Superior temporal gyrus (tissue), 1 donor: ENCODE results near the gene MAPK7.
A peak's percentile ranks its signal among the peaks of the same experiment; 100 is the strongest.

ENCODE experiments used
- DNase-seq: peaks from one replicate; pipeline ENCODE4 v3.0.0-alpha.2; 2016; ENCODE audit errors: extremely low spot score

The MAPK7 gene

GRCh38 chr17:19399750-19400450, 21.6 kb downstream of the MAPK7 start:
- DNase-seq = no peak

DNA sequence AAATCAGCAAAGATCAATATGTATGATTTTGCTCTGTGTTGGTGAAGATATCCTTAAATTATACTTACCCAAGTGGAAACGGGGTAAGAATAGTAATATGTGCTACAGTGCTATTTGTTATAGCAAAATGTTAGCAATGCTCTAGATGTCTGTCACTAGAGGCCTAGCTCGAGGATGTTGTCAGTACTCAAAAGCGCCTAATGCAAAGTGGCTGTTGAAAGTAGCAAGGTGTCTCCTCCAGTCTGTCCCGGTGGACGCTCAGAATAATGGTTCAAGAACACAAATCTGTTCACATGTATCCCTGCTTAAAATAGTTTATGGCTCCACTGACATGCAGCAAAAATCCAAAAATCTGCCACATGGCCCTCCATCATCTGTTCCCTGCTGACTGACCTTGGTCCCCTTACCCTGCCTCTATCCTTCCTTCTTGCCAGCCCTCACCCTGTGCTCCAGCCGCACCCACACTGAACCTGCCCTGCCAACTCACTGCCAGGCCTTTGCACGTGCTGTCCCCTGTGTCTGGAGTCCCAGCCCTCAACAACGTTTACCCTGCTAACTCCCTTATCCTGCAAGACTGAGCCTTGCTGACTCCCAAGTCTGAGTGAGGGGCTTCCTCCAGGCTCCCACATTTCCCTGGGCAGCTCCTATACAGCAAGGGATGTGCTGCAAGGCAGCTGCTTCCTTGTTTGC, 23.2 kb downstream of the MAPK7 start:
- no peak for DNase-seq

GRCh38 chr17:19402171-19402570, 23.9 kb downstream of the MAPK7 start:
- no peak for DNase-seq

DNA sequence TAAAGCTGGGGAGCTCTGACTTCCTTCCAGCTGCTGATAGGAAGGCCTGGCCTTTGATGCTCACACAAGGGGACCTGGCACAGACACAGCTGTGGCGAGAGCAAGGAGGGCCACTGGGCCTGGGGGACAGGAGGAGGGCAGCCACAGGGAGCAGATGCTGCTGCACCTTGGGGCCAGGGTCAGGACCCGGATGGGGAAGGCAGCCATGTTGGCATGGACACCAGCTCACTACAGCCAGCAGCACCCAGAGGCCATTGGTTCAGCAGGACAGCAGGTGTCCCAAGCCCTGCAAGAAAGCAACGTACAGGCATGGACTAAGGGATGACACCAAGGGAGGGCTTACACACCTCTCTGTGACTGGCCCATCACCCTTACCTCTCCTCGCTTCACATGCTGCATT, 24.7 kb downstream of the MAPK7 start:
- no peak for DNase-seq

GRCh38 chr17:19404264-19404663, 26.0 kb downstream of the MAPK7 start:
- DNase-seq = no peak

DNA sequence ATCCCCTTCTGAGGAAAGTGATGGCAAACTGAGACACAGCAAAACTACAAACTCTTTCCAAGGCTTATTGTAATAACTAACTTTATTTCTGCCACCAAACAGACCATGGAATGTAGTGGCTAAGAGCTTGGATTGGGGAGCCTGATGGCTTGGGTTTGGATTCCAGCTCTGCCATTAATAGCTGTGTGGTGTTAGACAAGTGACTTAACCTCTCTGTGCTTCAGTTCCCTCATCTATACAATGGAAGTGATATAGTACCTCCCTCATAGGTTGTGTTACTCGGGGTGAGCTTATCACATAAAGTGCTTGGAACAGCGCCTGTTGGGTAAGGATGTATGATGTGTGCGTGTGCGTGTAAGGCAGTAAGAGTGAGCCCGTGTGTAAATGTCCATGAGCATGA, 26.8 kb downstream of the MAPK7 start:
- no peak for DNase-seq

GRCh38 chr17:19407601-19408345, 29.5 kb downstream of the MAPK7 start:
- DNase-seq = no peak

DNA sequence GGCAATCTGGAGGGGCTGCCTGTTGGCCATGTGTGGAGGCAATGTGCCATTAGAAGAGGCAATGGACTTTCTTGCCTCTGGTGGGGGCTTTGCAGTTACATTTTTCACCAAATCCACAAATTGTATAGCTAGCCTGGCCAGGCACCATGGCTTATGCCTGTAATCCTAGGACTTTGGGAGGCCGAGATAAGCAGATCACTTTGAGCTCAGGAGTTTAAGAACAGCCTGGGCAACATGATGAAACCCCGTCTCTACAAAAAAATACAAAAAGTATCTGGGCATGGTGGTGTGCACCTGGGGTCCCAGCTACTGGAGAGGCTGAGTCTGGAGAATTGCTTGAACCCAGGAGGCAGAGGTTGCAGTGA, 30.0 kb downstream of the MAPK7 start:
- DNase-seq = no peak

DNA sequence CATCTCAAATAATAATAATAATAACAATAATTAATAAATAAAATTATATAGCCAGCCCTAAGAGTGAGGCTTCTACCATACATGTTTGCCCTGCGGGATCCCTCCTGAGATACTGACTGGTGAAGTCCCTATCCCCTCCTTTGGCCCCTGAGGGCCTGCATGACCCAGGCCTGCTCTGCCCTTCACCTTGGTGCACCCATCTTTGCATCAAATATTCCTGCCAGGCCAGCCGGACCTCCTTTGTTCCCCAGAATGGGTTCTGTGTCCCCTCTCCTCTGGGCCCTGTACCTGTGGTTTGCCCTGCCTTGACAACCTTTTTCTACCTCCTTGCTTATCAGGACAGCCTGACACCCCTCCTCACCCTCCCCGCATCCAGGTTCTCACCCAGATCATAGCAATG, 30.8 kb downstream of the MAPK7 start:
- no peak for DNase-seq

DNA sequence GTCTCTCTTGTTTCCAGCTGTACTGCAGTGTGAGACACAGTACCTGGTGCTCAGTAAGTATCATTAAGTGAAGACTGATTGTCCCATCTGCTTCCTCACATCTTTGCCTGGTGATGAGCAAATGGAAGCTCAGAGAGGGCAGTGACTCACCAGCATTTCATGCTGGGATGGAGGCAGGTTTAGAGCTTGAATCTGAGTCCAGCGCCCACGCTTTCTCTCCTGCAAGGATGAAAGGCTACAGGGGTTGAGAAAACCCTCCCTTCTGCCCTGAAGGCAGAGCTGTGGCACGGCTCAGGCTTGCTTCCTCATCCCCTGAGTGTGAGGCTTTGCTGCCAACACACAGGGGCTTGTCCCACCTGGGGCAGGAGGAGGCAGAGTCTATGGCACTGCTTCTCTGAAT, 31.2 kb downstream of the MAPK7 start:
- DNase-seq = no peak

- no peak for DNase-seq
Observed at GRCh38 chr17:19410091-19410490, 31.8 kb downstream of the MAPK7 start.

GRCh38 chr17:19410875-19411620, 32.8 kb downstream of the MAPK7 start, which contains the start of gene RNF112:
RNF112 (plus strand) TSS chr17:19411232; CDS start chr17:19411409, 177 bp downstream.
- peak; percentile 68 for DNase-seq

- peak; percentile 37 for DNase-seq
Observed at GRCh38 chr17:19411631-19412030, 33.3 kb downstream of the MAPK7 start.

DNA sequence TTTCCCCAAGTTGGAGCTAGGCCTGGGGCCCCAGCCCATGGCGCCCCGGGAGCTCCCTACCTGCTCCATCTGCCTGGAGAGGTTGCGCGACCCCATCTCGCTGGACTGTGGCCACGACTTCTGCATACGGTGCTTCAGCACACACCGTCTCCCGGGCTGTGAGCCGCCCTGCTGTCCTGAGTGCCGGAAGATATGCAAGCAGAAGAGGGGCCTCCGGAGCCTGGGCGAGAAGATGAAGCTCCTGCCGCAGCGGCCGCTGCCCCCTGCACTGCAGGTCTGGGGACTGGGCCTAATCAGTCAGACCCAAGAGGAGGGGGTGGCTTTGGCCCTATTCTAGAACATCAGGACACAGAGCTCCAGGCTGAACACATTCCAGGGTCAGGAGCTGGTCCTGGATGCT, 34.2 kb downstream of the MAPK7 start:
- DNase-seq = no peak

DNA sequence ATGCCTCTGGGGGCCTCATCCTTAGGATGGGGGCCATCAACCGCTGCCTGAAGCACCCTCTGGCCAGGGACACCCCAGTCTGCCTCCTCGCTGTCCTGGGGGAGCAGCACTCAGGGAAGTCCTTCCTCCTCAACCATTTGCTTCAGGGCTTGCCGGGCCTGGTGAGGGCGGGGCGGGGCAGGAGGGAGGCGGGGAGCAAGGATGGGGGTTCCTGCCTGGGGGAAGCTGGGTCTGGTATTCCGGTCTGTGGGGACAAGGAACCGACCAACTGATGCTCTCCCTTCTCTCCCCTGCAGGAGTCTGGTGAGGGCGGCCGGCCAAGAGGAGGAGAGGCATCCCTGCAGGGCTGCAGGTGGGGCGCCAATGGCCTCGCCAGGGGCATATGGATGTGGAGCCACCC, 34.7 kb downstream of the MAPK7 start:
- no peak for DNase-seq

DNA sequence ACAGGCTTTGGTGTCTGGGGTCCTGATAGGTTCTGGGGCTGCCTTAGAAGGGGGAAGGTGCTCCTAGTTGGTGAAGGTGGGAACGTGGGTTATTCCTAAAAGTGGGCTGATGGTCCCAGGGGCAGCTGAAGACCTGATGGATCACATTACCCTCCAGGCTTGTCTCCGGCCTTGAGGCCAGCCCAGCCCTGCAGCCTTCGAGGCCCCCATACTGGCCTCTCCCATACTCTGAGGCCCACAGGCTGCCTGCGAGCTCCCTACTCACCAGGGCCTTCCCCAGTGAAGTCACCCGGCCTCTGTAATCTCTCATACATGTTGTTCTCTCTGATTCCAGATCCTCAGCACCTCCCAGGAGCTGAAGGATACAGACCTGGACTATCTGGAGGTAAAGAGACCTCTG, 35.5 kb downstream of the MAPK7 start:
- no peak for DNase-seq

DNA sequence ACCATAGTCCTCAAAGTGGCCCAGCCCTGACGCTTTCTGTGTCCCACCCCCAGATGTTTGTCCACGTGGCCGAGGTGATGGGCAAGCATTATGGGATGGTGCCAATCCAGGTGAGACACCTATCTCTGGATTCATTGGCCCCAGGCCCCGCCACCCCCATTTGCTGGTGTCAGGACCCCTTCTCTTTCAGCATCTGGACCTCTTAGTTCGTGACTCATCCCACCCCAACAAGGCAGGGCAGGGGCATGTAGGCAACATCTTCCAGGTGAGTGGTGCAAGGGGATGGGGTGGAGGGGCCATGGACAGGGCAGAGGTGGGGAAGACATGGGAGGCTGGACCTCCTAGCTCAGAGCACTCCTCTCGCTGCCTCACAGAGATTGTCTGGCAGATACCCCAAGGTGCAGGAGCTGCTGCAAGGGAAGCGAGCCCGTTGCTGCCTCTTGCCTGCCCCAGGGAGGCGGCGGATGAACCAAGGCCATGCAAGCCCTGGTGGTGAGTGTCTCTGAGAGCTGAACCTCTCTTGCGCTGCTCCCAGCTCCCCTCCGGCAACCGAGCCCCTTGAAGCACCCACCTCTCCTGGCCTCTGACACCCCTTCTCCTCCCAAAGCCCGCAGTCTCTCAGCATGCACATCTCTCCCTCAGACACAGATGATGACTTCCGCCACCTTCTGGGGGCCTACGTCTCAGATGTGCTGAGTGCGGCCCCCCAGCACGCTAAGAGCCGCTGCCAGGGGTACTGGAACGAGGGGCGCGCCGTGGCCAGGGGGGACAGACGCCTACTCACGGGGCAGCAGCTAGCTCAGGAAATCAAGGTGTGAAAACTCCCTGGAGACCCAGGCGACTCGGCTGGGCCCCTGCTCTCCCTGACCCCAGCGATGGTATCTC, 36.3 kb downstream of the MAPK7 start:
- no peak for DNase-seq

DNA sequence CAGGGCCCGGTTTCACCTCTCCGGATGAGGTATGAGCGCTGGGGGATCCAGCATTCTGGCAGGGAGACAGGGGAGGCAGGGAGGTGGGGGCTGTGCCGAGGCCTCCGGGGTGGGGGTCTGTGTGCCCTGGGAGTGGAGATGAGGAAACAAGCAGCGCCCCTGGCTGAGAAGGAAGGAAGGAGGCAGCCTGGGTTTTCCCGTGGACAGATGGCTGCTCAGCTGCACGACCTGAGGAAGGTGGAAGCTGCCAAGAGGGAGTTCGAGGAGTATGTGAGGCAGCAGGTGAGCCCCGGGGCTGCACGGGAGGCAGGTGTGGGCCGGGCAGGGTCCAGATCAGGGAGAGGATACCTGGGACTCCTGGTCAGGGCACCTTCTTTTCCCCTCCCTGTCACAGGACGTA, 37.0 kb downstream of the MAPK7 start:
- no peak for DNase-seq

DNA sequence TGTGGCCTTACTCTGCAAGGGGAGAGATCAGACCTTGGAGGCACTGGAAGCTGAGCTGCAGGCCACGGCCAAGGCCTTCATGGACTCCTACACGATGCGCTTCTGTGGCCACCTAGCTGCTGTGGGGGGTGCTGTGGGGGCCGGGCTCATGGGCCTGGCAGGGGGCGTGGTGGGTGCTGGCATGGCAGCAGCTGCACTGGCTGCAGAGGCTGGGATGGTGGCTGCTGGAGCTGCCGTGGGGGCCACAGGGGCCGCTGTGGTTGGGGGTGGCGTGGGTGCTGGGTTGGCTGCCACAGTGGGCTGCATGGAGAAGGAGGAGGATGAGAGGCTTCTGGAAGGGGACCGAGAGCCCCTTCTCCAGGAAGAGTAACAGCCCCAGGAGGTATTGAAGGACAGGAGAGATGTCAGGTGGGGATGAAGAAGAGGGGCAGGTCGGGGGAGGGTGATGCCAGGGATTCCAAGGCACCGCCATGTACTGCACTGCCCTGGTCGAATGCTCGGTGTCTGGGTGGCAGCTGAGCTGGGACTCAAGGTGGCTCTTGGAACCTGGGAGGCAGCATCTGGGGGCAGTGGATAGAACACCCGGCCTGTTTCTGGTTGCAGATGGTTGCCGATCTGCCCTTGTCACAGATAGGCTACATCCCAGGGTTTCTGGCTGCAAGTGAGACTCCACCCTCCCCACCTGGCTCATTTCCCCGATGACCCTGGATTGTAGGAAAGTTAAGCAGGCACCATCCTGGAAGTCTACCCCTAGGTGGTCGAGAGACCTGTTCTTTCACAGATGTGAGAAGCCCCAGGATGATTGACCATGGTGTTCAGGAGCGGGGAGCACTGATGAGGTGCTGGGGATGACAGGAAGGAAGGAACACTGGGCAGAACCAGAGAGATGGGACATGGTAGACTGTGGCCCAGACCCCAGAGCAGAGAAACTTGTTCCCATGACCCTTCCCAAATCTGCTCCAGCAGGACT, 37.8 kb downstream of the MAPK7 start:
- DNase-seq = no peak

GRCh38 chr17:19417611-19418010, 39.3 kb downstream of the MAPK7 start:
- DNase-seq = no peak
